Chondrocyte (in vitro differentiated cells): ENCODE measurements around the gene HNRNPH2. TPM values are rescaled to one million over a fixed set of nuclear protein-coding genes. Genes with fewer than 3 reads are reported as not detected.

Experiments used
- DNase-seq: peaks from one replicate; pipeline ENCODE4 v3.0.0; 2021; ENCODE audit warnings: mixed read lengths, low spot score
- H3K27ac Mint-ChIP-seq: one replicate; pipeline ENCODE4 v1.8.0; 2021; ENCODE audit warnings: mild to moderate bottlenecking, moderate library complexity, mixed read lengths; ENCODE audit not compliant: unreplicated experiment
- H3K27me3 Mint-ChIP-seq: 2 replicates; pipeline ENCODE4 v1.8.0; 2021; ENCODE audit warnings: low read depth, mixed read lengths
- H3K36me3 Mint-ChIP-seq: 2 replicates; pipeline ENCODE4 v1.8.0; 2021; ENCODE audit warnings: low read depth, mixed read lengths
- H3K4me1 Mint-ChIP-seq: 2 replicates; pipeline ENCODE4 v1.8.0; 2021; ENCODE audit warnings: low read depth, mild to moderate bottlenecking, mixed read lengths
- H3K4me3 Mint-ChIP-seq: one replicate; pipeline ENCODE4 v1.8.0; 2021; ENCODE audit warnings: mild to moderate bottlenecking, moderate library complexity, mixed read lengths; ENCODE audit not compliant: unreplicated experiment
- H3K9me3 Mint-ChIP-seq: 2 replicates; pipeline ENCODE4 v1.8.0; 2021; ENCODE audit warnings: low read depth, mixed read lengths
- total RNA-seq: library from RNA; stranded (reverse); gene quantifications from 3 replicates; pipeline ENCODE4 v1.2.1, GENCODE V29; 2021
- TF ChIP-seq, protein P1 (sequence below): fragments of 200-600 bp; sonication (generic); IDR thresholded peaks from 2 replicates; pipeline ENCODE4 v1.5.0; 2021; ENCODE audit warnings: antibody characterized with exemption, mild to moderate bottlenecking, moderate library complexity

The HNRNPH2 gene
- total RNA-seq, 1 donor from 2014 or later: 52.9 TPM

DNA sequence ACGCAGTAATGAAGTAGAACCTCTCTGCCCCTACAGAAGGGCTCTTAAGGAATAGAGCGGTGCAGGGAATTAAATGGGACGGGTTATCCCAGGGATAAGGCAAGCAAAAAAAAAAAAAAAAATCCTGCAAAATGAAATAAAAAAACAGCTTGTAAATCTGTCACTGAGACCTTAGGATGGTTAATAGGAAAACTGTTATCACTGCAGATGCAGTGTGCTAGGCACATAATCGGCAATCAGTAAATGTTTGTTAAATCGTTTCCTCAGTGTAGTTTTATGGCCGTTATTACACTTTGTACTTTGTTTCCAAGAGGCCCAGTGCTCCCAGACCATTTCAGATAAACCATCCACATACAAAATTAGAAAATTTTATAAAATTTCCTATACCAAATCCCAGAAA is 1.0 kb downstream of the HNRNPH2 start:
- Mint-ChIP-seq H3K27ac (peak overlapping the region; percentile 98), H3K9me3 (peaks cover 1% of the 10 kb centered on the region), H3K4me3 (peak overlapping the region; percentile 83), H3K36me3 (peaks cover 2% of the 10 kb centered on the region), H3K27me3 (no peaks in the 10 kb centered on the region), H3K4me1 (peaks cover 22% of the 10 kb centered on the region)
- TF ChIP-seq, protein P1, sequence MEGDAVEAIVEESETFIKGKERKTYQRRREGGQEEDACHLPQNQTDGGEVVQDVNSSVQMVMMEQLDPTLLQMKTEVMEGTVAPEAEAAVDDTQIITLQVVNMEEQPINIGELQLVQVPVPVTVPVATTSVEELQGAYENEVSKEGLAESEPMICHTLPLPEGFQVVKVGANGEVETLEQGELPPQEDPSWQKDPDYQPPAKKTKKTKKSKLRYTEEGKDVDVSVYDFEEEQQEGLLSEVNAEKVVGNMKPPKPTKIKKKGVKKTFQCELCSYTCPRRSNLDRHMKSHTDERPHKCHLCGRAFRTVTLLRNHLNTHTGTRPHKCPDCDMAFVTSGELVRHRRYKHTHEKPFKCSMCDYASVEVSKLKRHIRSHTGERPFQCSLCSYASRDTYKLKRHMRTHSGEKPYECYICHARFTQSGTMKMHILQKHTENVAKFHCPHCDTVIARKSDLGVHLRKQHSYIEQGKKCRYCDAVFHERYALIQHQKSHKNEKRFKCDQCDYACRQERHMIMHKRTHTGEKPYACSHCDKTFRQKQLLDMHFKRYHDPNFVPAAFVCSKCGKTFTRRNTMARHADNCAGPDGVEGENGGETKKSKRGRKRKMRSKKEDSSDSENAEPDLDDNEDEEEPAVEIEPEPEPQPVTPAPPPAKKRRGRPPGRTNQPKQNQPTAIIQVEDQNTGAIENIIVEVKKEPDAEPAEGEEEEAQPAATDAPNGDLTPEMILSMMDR: no peak
- DNase-seq: no peak

DNA sequence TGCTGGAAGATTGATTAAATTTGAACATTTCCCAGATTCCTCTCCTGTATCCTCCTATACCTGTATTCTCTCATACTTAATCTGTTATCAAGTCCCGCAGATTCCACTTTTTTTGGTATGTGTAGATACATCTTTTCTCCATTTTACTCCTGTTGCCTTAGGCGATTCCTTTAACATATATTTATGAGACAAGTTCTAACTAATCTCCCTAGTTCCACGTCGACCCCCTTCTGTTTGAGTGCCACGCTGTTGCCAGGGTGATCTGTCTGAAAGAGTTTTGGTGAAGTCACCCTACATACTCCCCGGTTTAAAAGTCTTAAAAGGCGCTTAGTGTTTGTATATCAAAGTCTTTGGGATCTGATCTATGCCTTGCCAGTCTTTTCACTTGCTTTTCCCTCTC is 2.4 kb downstream of the HNRNPH2 start:
- TF ChIP-seq, protein P1: no peak
- Mint-ChIP-seq H3K4me3 (peak overlapping the region; percentile 44), H3K27me3 (no peaks in the 10 kb centered on the region), H3K9me3 (no peaks in the 10 kb centered on the region), H3K27ac (peak overlapping the region; percentile 79), H3K36me3 (peaks cover 2% of the 10 kb centered on the region), H3K4me1 (peaks cover 25% of the 10 kb centered on the region)
- DNase-seq: no peak

DNA sequence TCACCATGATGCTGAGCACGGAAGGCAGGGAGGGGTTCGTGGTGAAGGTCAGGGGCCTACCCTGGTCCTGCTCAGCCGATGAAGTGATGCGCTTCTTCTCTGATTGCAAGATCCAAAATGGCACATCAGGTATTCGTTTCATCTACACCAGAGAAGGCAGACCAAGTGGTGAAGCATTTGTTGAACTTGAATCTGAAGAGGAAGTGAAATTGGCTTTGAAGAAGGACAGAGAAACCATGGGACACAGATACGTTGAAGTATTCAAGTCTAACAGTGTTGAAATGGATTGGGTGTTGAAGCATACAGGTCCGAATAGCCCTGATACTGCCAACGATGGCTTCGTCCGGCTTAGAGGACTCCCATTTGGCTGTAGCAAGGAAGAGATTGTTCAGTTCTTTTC is 4.0 kb downstream of the HNRNPH2 start:
- TF ChIP-seq, protein P1: no peak
- no peak overlapping the region for H3K4me3 Mint-ChIP-seq
- H3K4me1 Mint-ChIP-seq: peaks cover 22% of the 10 kb centered on the region
- no peaks in the 10 kb centered on the region for H3K27me3 Mint-ChIP-seq
- H3K9me3 Mint-ChIP-seq: no peaks in the 10 kb centered on the region
- no peak overlapping the region for H3K27ac Mint-ChIP-seq
- DNase-seq: no peak
- peaks cover 2% of the 10 kb centered on the region for H3K36me3 Mint-ChIP-seq

DNA sequence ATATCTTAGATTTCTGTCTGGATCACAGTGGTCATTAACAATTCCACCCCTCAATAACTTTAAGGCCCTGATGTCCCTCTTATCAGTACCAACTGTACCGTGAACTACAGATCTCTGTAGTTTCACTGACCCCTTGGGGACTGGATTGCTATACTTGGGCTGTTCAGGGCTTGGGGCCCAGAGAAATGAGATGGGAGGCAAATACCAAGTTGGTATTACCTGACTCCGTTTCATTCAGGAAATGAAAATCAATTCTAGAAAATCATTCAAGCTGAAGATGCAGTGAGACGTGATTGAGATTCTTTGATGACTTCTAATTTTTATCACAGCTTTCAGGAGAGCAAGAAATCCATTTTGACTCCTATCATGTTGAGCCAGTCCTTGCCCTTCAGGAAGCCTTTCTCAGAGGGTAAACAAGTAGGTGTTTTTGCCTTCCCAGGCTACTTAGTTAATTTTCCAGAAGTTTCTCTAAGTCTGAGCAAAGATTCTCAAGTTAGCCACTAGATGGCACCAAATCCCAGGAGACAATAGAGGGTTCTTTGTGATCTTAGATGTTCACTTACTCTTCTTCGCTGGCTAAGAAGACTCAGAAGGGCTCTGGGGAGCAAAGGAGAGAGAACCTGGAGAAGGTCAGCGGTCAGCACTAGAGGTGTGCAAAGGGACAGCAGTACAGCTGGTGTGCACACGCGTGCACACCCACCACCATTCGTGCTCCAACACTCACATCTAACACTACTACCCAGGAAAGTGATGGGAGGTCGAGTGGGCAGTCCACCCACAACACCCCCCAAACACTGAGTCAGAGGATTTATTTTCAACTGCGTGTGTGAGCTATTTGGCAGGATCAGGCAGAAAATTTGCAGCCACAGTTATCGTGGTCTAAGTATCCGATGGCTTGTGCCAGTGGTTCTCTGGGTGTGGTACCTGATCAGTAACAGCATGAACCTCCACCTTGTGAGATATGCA is 7.4 kb downstream of the HNRNPH2 start:
- TF ChIP-seq, protein P1: peak; percentile 90
- Mint-ChIP-seq H3K27me3 (no peaks in the 10 kb centered on the region), H3K9me3 (no peaks in the 10 kb centered on the region), H3K4me1 (peaks cover 32% of the 10 kb centered on the region), H3K4me3 (no peak overlapping the region), H3K36me3 (peaks cover 2% of the 10 kb centered on the region), H3K27ac (peak overlapping the region; percentile 55)
- no peak for DNase-seq

DNA sequence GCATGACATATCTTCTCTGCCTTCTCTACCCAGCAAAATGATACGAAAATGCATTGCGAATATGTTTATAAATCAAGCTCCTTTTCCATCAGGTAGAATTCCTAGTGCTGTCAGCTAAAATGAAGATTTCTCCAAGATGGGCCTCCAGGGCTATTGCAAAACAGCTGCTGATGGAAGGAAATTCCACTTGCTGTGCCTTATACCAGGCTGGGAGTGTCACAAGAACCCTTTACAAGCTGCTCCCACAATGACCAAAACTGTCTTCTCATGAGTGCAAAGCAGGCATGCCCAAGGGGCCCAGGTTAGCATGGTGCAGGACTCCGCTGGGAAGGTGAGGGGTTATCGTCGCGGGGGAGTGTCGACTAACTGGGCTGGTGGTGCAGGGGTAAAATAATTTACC is 8.7 kb downstream of the HNRNPH2 start:
- H3K4me3 Mint-ChIP-seq: no peak overlapping the region
- no peaks in the 10 kb centered on the region for H3K9me3 Mint-ChIP-seq
- H3K4me1 Mint-ChIP-seq: peaks cover 27% of the 10 kb centered on the region
- no peaks in the 10 kb centered on the region for H3K27me3 Mint-ChIP-seq
- H3K27ac Mint-ChIP-seq: peak overlapping the region; percentile 22
- no peak for DNase-seq
- TF ChIP-seq, protein P1: no peak
- peaks cover 2% of the 10 kb centered on the region for H3K36me3 Mint-ChIP-seq
